Upper lobe of left lung (tissue), 4 donors: Measurements from ENCODE around the gene CNST.

ENCODE experiments used
- EP300 ChIP-seq, 4 donors: sonication (generic); formaldehyde crosslinking; IDR thresholded peaks; one replicate each; pipeline ENCODE4 v1.5.1; 2017; ENCODE audit warnings: antibody characterized with exemption in 4 of 4, control low read depth in 2 of 4
- POLR2AphosphoS5 ChIP-seq, 2 donors: sonication (generic); formaldehyde crosslinking; IDR thresholded peaks; one replicate each; pipeline ENCODE4 v1.5.1; 2017; ENCODE audit warnings: antibody characterized with exemption in 2 of 2
- TF ChIP-seq, protein P1 (sequence below), 6 experiments: fragments of 450-650 bp in 4 of 6; fragments of 200-600 bp in 2 of 6; sonication (generic) in 2 of 6; IDR thresholded peaks; one replicate each; pipeline ENCODE4 v1.5.1; 2016 to 2019; ENCODE audit warnings: antibody characterized with exemption in 6 of 6

DNA sequence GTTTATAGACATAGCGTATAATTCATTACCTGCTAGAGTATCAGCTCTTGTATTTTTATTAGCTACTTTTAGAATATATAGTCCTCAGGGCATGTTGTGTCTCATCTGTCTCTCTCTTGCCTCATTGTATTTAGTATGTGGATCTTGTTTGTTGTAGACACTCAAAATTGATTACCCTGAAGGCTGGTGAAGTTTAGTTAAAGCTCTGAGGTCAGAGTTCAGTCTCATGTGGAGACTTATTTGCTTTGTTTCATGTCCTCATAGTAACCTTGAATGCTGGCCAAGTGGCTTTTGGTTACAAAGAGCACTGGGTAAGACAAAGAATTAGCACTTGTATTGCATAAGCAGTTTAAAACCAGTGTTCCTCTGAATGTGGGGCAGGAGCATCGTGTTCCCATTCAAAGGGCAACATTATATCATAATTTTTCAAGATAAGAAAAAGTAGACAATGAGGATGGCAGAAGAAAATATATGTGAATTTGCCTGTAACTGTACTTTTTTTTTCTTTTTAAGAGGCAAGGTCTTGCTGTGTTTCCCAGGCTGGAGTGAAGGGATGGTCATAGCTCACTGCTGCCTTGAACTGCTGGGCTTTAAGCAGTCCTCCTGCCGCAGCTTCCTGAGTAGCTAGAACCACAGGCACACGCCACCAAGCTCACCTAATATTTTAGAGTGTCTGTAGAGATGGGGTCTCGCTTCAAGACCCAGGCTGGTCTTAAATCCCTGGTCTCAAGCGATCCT is 17.4 kb downstream of the CNST start:
- TF ChIP-seq, protein P1, sequence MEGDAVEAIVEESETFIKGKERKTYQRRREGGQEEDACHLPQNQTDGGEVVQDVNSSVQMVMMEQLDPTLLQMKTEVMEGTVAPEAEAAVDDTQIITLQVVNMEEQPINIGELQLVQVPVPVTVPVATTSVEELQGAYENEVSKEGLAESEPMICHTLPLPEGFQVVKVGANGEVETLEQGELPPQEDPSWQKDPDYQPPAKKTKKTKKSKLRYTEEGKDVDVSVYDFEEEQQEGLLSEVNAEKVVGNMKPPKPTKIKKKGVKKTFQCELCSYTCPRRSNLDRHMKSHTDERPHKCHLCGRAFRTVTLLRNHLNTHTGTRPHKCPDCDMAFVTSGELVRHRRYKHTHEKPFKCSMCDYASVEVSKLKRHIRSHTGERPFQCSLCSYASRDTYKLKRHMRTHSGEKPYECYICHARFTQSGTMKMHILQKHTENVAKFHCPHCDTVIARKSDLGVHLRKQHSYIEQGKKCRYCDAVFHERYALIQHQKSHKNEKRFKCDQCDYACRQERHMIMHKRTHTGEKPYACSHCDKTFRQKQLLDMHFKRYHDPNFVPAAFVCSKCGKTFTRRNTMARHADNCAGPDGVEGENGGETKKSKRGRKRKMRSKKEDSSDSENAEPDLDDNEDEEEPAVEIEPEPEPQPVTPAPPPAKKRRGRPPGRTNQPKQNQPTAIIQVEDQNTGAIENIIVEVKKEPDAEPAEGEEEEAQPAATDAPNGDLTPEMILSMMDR (IDR thresholded peaks at IDR 0.05), result no peak
- TF ChIP-seq EP300 (IDR thresholded peaks at IDR 0.05), result peak in 2 of 4 donors; percentile 69 to 76
- TF ChIP-seq POLR2AphosphoS5 (IDR thresholded peaks at IDR 0.05), result peak in 1 of 2 donors; percentile 32
